ENCODE results near the gene DNAAF8.

DNAAF8 gene

DNA sequence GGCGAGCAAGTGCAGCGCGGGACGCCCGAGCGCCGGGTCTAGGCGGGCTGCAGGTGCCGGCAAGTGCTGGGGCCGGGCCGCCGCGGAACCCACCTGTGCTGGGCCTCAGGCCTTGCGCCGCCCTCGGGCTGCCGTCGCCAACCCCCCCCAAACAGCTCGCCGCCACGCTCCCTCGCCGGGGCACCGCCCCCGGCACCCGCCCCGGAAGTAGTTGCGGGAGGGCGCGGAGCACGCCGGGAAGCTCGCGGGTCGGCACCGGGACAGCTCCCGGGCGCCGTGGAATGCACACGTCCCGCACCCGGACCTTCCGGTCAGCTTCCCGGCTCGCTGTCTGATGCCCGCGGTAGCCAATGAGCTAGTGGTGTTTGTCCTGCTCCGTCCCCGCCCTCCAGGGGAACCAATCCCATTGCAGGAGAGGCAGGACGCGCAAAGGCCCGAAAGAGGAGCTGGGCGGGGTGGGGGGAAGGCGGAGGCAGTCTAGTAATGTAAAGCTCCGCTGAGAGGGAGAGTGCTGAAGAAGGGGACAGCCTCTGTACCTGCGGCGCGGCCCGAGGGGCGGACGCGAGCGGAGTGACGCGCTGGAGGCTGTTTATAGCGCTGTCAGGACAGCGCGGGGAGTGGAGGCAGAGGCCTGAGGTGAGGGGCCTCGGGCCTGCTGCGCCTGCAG, at the start of gene DNAAF8, which contains the start of gene ANKS3:
DNAAF8 (plus strand) TSS at position 475 of the 667 bp plus-strand sequence. CDS start 1,978 bp downstream, outside the sequence.
ANKS3 (minus strand) TSS at position 209 of the 667 bp plus-strand sequence. CDS start 4,122 bp downstream, outside the sequence.
- 0 out of 2 replicates have a peak, but pooled peaks cover 3% of the 10 kb centered on the region for H3K36me3 ChIP-seq (ENCODE audit: insufficient read depth, low read length)
- peak within 1 kb of the TSS; percentile 99 for H2AFZ ChIP-seq (ENCODE audit: low read length, unreplicated experiment)
- peaks cover 3% of the 10 kb centered on the region for H3K79me2 ChIP-seq (ENCODE audit: control insufficient read depth, insufficient read depth, low read length, unreplicated experiment)
- peak within 1 kb of the TSS; percentile 79 for H3K27ac ChIP-seq (ENCODE audit: low read depth, low read length)
- no peaks in the 10 kb centered on the region for H3K27me3 ChIP-seq (ENCODE audit: insufficient read depth, low read length)
- H3K4me3 ChIP-seq (ENCODE audit: low read depth, low read length), result peak within 1 kb of the TSS; percentile 91
- H3K4me1 ChIP-seq (ENCODE audit: control insufficient read depth, insufficient read depth, low read length, unreplicated experiment), result no peaks in the 10 kb centered on the region

DNA sequence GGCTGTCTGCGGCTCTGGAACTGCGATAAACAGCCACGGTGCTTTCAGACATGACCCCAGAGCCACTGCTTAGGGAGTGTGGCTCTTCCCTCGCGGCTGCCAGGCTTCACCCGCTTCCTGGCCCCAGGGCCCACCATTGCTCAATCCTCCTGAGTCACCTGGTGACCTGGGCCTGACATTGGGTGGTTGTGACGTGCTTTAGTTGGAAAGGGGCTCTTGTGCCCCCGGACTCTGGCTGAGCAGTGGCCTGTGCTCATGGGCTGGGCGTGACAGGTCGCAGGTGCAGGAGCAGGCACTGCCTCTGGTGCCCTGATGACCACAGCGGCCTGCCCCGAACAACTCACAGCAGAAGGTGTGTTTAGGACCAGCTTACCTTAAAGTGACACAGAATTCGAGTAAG, 49.6 kb upstream of the DNAAF8 start:
- Histone ChIP-seq H2AFZ (ENCODE audit: low read length, unreplicated experiment) (no peak overlapping the region), H3K4me3 (ENCODE audit: low read depth, low read length) (no peak overlapping the region), H3K79me2 (ENCODE audit: control insufficient read depth, insufficient read depth, low read length, unreplicated experiment) (no peaks in the 10 kb centered on the region), H3K4me1 (ENCODE audit: control insufficient read depth, insufficient read depth, low read length, unreplicated experiment) (no peaks in the 10 kb centered on the region), H3K36me3 (ENCODE audit: insufficient read depth, low read length) (peaks cover 7% of the 10 kb centered on the region; the same call in 1 of the 2 replicates), H3K27ac (ENCODE audit: low read depth, low read length) (no peak overlapping the region), H3K27me3 (ENCODE audit: insufficient read depth, low read length) (no peaks in the 10 kb centered on the region)

DNA sequence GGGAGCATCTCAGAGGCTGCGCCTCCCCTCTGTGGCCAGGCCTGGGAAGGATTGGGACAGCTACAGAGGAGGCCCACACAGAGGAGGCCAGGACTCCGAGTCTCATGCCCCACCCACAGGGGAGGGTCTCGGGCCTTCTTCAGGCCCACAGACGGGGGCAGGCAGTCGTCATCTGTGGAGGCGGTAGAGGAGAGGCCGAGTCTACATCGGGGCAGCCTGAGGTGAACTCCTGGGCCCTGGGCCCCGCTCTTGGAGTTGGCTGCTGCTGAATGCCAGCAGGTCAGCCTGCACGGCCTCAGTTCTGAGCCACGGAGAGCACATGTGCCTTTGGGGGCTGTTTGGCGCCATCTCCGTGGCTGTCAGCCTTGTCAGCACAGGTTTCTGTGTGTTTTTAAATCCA, 49.0 kb upstream of the DNAAF8 start:
- no peaks in the 10 kb centered on the region for H3K4me1 ChIP-seq (ENCODE audit: control insufficient read depth, insufficient read depth, low read length, unreplicated experiment)
- H2AFZ ChIP-seq (ENCODE audit: low read length, unreplicated experiment), result no peak overlapping the region
- peaks cover 7% of the 10 kb centered on the region; the same call in 1 of the 2 replicates for H3K36me3 ChIP-seq (ENCODE audit: insufficient read depth, low read length)
- no peaks in the 10 kb centered on the region for H3K79me2 ChIP-seq (ENCODE audit: control insufficient read depth, insufficient read depth, low read length, unreplicated experiment)
- H3K27ac ChIP-seq (ENCODE audit: low read depth, low read length), result no peak overlapping the region
- H3K4me3 ChIP-seq (ENCODE audit: low read depth, low read length), result no peak overlapping the region
- no peaks in the 10 kb centered on the region for H3K27me3 ChIP-seq (ENCODE audit: insufficient read depth, low read length)

DNA sequence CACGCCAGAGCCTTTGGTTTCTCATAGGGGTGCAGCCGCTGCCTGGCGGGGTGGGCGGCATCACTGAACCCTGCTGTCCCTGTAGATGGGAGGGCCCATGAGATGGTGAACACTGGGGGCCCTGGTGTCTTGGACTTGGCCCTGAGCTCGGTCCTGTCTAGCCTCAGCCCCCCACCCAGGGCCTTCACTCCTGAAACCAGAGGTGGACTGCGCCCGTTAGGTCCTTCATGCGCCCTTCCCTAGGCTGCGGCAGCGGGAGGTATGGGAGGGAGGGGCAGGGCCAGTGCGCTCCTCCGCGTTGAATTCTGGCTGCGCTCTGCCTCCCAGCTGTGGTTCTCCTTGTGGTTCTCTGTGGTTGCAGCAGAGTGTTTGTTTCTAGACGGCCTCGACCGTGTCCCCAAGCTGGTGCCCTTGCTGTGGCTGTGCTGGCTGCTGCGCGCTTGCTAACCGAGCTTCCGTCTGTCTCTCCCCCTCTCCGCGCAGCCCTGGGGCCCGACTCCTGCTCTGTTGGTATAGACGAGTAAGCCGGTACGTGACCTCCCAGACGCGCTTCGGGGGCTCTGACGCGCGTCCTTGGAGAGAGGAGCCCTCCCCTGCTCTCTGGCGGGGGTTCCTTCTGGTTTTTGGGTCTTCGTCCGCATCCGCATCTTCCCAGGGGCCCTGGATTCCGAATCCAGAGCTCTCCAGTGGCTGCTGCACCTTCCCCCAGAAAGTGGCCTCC, 48.4 kb upstream of the DNAAF8 start:
- Histone ChIP-seq H2AFZ (ENCODE audit: low read length, unreplicated experiment) (no peak overlapping the region), H3K36me3 (ENCODE audit: insufficient read depth, low read length) (peaks cover 7% of the 10 kb centered on the region; the same call in 1 of the 2 replicates), H3K4me1 (ENCODE audit: control insufficient read depth, insufficient read depth, low read length, unreplicated experiment) (no peaks in the 10 kb centered on the region), H3K4me3 (ENCODE audit: low read depth, low read length) (no peak overlapping the region), H3K27me3 (ENCODE audit: insufficient read depth, low read length) (no peaks in the 10 kb centered on the region), H3K27ac (ENCODE audit: low read depth, low read length) (no peak overlapping the region), H3K79me2 (ENCODE audit: control insufficient read depth, insufficient read depth, low read length, unreplicated experiment) (no peaks in the 10 kb centered on the region)

DNA sequence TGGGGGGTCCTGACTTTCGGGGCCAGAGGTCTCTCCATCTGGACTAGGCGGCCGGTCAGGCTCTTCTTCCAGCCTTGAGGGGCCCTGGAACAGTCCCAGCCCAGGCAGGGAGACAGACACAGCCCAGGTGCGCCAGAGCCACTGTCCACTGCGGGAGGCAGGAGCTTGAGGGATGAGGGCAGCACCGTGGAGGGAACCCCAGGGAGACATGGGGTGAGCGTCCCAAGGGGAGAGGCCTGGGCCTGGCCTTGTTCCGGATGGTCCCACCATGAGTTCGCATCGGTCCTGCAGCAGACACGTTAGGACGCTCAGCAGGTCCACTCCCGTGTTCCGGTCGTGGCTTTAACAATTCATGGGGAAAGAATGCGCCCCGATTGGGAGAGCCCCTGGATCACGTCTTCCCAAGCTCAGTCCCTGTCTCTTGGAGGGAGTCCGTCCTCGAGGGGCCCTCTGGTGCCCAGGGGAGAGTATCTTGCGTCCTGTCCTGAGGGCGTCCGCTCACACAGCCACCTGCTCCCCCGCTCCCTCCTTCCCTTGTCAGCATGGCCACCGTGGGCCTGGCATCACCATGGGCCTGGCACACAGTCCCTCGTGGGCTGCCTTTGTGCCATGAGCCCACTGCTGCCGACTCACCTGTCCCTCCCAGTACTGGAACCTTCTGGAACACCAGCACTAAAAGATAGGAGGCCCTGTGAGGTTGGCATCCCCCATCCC, 47.7 kb upstream of the DNAAF8 start:
- H3K4me3 ChIP-seq (ENCODE audit: low read depth, low read length), result no peak overlapping the region
- no peaks in the 10 kb centered on the region for H3K4me1 ChIP-seq (ENCODE audit: control insufficient read depth, insufficient read depth, low read length, unreplicated experiment)
- H3K27ac ChIP-seq (ENCODE audit: low read depth, low read length), result no peak overlapping the region
- no peaks in the 10 kb centered on the region for H3K79me2 ChIP-seq (ENCODE audit: control insufficient read depth, insufficient read depth, low read length, unreplicated experiment)
- H3K27me3 ChIP-seq (ENCODE audit: insufficient read depth, low read length), result no peaks in the 10 kb centered on the region
- H3K36me3 ChIP-seq (ENCODE audit: insufficient read depth, low read length), result peaks cover 7% of the 10 kb centered on the region; the same call in 1 of the 2 replicates
- no peak overlapping the region for H2AFZ ChIP-seq (ENCODE audit: low read length, unreplicated experiment)

DNA sequence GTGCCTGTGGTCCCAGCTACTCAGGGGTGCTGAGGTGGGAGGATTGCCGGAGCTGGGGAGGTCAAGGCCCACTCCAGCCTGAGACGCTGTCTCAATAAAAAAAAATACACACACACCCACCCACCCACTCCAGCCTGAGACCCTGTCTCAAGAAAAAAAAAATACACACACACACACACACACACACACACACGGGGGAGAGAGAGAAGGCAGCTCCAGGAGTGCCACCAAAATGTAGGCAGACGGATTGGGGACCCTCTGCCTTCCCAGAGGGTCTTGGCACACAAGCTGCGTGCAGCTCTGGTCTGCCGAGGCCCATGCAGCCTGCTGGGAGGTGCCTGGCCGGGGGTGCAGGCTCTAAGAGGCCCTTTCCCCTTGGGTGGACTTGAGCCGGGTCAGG, 46.9 kb upstream of the DNAAF8 start:
- Histone ChIP-seq H3K27me3 (ENCODE audit: insufficient read depth, low read length) (no peaks in the 10 kb centered on the region), H3K79me2 (ENCODE audit: control insufficient read depth, insufficient read depth, low read length, unreplicated experiment) (no peaks in the 10 kb centered on the region), H3K27ac (ENCODE audit: low read depth, low read length) (no peak overlapping the region), H3K36me3 (ENCODE audit: insufficient read depth, low read length) (peaks cover 7% of the 10 kb centered on the region; the same call in 1 of the 2 replicates), H3K4me3 (ENCODE audit: low read depth, low read length) (no peak overlapping the region), H3K4me1 (ENCODE audit: control insufficient read depth, insufficient read depth, low read length, unreplicated experiment) (no peaks in the 10 kb centered on the region), H2AFZ (ENCODE audit: low read length, unreplicated experiment) (no peak overlapping the region)

DNA sequence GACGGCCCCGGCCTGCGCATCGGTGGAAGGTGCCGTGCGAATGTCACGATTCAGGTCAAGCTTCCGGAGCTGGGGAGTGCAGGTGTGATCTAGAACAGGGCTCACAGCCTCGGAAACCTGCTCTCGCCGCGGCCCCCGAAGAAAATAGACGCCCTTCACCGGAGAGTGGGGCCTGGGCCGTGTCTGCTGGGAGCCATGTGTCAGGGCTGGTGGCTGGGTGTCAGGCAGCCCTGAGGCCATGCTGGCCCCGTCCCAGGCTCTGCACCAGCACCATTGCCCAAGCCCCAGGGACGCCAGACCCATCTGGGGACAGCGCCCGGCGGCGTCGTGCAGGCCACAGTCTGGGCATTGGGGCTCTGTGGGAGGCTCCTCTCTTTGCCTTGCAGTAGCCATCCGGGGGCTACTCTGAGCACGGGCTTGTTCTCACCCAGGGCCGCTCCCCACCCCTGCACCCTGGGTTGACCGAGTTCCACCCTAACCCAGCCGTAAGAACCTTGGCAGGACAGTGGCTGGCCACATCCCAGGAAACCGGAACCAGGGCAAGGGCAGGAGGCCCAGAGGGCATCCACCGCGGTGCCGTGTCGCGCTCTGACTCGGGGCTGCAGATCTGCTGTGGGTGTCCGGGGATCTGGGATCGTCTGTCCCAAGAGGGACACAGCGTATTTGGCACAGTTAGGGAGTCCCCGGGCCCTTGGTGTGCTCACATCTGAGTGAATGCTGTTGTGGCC, 46.2 kb upstream of the DNAAF8 start:
- no peak overlapping the region for H3K4me3 ChIP-seq (ENCODE audit: low read depth, low read length)
- H2AFZ ChIP-seq (ENCODE audit: low read length, unreplicated experiment), result no peak overlapping the region
- no peaks in the 10 kb centered on the region for H3K27me3 ChIP-seq (ENCODE audit: insufficient read depth, low read length)
- no peaks in the 10 kb centered on the region for H3K79me2 ChIP-seq (ENCODE audit: control insufficient read depth, insufficient read depth, low read length, unreplicated experiment)
- peaks cover 3% of the 10 kb centered on the region for H3K4me1 ChIP-seq (ENCODE audit: control insufficient read depth, insufficient read depth, low read length, unreplicated experiment)
- no peak overlapping the region for H3K27ac ChIP-seq (ENCODE audit: low read depth, low read length)
- H3K36me3 ChIP-seq (ENCODE audit: insufficient read depth, low read length), result peaks cover 7% of the 10 kb centered on the region; the same call in 1 of the 2 replicates

DNA sequence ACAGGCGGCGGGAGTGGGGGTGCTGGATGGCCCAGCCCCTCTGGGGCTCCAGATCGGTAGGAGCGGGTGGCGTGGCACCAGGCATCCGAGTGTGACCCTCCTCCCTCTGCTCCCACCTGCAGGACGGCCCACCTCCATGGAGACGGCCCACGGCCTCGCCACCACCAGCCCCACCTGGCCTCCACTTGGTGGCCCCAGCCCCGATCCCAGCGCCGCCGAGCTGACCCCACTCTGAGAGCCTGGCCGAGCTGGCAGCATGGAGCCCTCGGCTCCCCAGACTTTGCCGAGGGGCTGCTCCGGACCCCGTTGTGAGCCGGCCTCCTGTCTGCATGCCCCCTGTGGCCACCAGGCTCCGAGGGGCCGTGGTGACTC, 45.7 kb upstream of the DNAAF8 start:
- Histone ChIP-seq H3K79me2 (ENCODE audit: control insufficient read depth, insufficient read depth, low read length, unreplicated experiment) (no peaks in the 10 kb centered on the region), H3K4me1 (ENCODE audit: control insufficient read depth, insufficient read depth, low read length, unreplicated experiment) (peaks cover 3% of the 10 kb centered on the region), H3K27ac (ENCODE audit: low read depth, low read length) (no peak overlapping the region), H3K4me3 (ENCODE audit: low read depth, low read length) (no peak overlapping the region), H3K36me3 (ENCODE audit: insufficient read depth, low read length) (peaks cover 7% of the 10 kb centered on the region; the same call in 1 of the 2 replicates), H3K27me3 (ENCODE audit: insufficient read depth, low read length) (no peaks in the 10 kb centered on the region), H2AFZ (ENCODE audit: low read length, unreplicated experiment) (no peak overlapping the region)

DNA sequence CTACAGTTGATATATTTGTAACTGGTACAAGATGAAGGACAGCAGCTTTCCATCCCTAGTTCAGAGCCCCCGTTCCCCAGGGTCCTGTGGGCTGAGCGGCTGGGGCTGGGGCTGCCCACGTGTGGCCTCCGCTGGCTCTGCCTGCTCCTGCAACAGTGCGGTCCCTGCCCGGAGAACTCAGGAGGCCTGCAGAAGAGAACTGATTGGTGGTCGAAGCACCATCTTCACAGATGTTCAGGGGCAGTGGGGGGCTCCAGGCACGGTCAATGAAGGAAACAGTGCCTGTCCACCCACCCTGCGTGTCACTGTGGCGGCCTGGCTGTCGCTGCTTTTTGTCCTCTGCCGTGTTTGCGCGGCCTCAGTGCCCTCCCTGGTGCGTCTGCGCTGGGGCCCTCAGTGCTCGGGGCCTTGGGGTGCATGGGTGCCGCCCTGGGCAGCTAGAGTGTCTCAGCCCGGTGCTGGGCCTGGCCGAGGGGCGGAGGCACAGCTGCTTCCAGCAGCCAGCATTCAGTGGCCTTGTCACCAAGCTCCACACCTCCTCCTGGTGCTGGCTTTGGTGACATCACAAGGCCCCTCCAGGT, 45.2 kb upstream of the DNAAF8 start:
- Histone ChIP-seq H3K79me2 (ENCODE audit: control insufficient read depth, insufficient read depth, low read length, unreplicated experiment) (no peaks in the 10 kb centered on the region), H2AFZ (ENCODE audit: low read length, unreplicated experiment) (no peak overlapping the region), H3K27ac (ENCODE audit: low read depth, low read length) (no peak overlapping the region), H3K27me3 (ENCODE audit: insufficient read depth, low read length) (no peaks in the 10 kb centered on the region), H3K4me1 (ENCODE audit: control insufficient read depth, insufficient read depth, low read length, unreplicated experiment) (peaks cover 3% of the 10 kb centered on the region), H3K4me3 (ENCODE audit: low read depth, low read length) (no peak overlapping the region), H3K36me3 (ENCODE audit: insufficient read depth, low read length) (peaks cover 7% of the 10 kb centered on the region; the same call in 1 of the 2 replicates)
